Spleen (tissue), 7 donors: Measurements from ENCODE around the gene BAG1.

ENCODE experiments used
- POLR2A ChIP-seq, 3 donors: fragments of 450-650 bp; IDR thresholded peaks; one replicate each; pipeline ENCODE4 v1.5.1; 2017; ENCODE audit warnings: antibody characterized with exemption in 3 of 3, mild to moderate bottlenecking in 1 of 3
- POLR2AphosphoS5 ChIP-seq, 3 donors: sonication (generic); formaldehyde crosslinking; IDR thresholded peaks; one replicate each; pipeline ENCODE4 v1.5.1; 2017; ENCODE audit warnings: antibody characterized with exemption in 3 of 3
- TF ChIP-seq, protein P1 (sequence below), 11 experiments: fragments of 200-600 bp in 7 of 11; fragments of 450-650 bp in 4 of 11; sonication (generic) in 4 of 11; IDR thresholded peaks in 8 of 11; conservative IDR thresholded peaks in 3 of 11; 1 replicate in 7 of 11; 2 replicates in 4 of 11; pipeline versions ENCODE4 v1.4.0 to v1.8.0; 2016 to 2021; ENCODE audit warnings: antibody characterized with exemption in 11 of 11, inconsistent platforms in 4 of 11, mild to moderate bottlenecking in 1 of 11
- donor health status: DM: no; HTN: no; CAD: no; lungs with moderate emphysema.
- donor health status: DM: no; HTN: no; CAD: no.
- donor health status: DM: no; HTN: no; CAD: no.

DNA sequence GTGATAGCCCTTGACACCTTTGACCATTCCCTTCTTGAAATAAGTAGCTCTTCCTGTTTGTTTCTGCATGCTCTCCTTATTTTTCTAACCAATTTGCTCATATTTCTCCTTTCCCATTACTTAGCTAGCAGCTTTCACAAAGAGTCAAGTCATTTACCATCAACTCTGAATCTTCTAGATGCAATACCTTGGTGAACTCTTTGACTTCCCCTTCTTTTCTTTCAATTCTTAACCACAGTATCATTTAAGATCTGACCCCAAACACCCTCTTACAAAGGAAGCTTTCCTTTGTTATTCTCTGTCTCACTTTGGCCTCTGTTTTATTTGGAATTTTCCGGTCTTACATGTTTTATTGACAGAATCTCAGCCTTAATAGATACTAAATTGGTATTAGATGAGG lies 39.9 kb upstream of the BAG1 start:
- TF ChIP-seq, protein P1, sequence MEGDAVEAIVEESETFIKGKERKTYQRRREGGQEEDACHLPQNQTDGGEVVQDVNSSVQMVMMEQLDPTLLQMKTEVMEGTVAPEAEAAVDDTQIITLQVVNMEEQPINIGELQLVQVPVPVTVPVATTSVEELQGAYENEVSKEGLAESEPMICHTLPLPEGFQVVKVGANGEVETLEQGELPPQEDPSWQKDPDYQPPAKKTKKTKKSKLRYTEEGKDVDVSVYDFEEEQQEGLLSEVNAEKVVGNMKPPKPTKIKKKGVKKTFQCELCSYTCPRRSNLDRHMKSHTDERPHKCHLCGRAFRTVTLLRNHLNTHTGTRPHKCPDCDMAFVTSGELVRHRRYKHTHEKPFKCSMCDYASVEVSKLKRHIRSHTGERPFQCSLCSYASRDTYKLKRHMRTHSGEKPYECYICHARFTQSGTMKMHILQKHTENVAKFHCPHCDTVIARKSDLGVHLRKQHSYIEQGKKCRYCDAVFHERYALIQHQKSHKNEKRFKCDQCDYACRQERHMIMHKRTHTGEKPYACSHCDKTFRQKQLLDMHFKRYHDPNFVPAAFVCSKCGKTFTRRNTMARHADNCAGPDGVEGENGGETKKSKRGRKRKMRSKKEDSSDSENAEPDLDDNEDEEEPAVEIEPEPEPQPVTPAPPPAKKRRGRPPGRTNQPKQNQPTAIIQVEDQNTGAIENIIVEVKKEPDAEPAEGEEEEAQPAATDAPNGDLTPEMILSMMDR (IDR thresholded peaks at IDR 0.05 in 8 of 11, conservative IDR thresholded peaks at IDR 0.05 in 3 of 11): no peak
- no peak for TF ChIP-seq POLR2A (IDR thresholded peaks at IDR 0.05)
- no peak for TF ChIP-seq POLR2AphosphoS5 (IDR thresholded peaks at IDR 0.05)
